ENCODE results near the gene RNF32. TPM values are rescaled to one million over a fixed set of nuclear protein-coding genes. Genes with fewer than 3 reads are reported as not detected.

RNF32 gene
- total RNA-seq, 2 experiments from 2014 or later: 1.4 to 2.6 TPM

GRCh38 chr7:156607332-156608172, 33.0 kb upstream of the RNF32 start:
- intact Hi-C loops (cut with micrococcal nuclease): no loop called here
- H3K27ac Mint-ChIP-seq: no peak overlapping the region
- H3K4me1 Mint-ChIP-seq (ENCODE audit: low read depth): peaks cover 8% of the 10 kb centered on the region
- H3K27me3 Mint-ChIP-seq: peaks cover 24% of the 10 kb centered on the region
- DNase-seq: no peak
- no peaks in the 10 kb centered on the region for H3K36me3 Mint-ChIP-seq
- no peak overlapping the region for H3K4me3 Mint-ChIP-seq
- POLR2A ChIA-PET: no interaction called here
- H3K9me3 Mint-ChIP-seq: no peaks in the 10 kb centered on the region
- CTCF ChIA-PET: no interaction called here

GRCh38 chr7:156608173-156608478, 32.4 kb upstream of the RNF32 start:
- no peak overlapping the region for H3K27ac Mint-ChIP-seq
- peaks cover 25% of the 10 kb centered on the region for H3K27me3 Mint-ChIP-seq
- DNase-seq: no peak
- intact Hi-C loops (cut with micrococcal nuclease): no loop called here
- H3K4me3 Mint-ChIP-seq: peak overlapping the region; percentile 39
- no peaks in the 10 kb centered on the region for H3K9me3 Mint-ChIP-seq
- H3K4me1 Mint-ChIP-seq (ENCODE audit: low read depth): peaks cover 14% of the 10 kb centered on the region
- ChIA-PET CTCF (no interaction called here), POLR2A (no interaction called here)
- no peaks in the 10 kb centered on the region for H3K36me3 Mint-ChIP-seq

GRCh38 chr7:156609010-156609877, 31.3 kb upstream of the RNF32 start:
- POLR2A ChIA-PET: no interaction called here
- Mint-ChIP-seq H3K27me3 (peaks cover 24% of the 10 kb centered on the region), H3K36me3 (no peaks in the 10 kb centered on the region), H3K4me3 (no peak overlapping the region), H3K27ac (no peak overlapping the region), H3K9me3 (no peaks in the 10 kb centered on the region), H3K4me1 (ENCODE audit: low read depth) (peaks cover 18% of the 10 kb centered on the region)
- intact Hi-C loops (cut with micrococcal nuclease): no loop called here
- DNase-seq: no peak
- CTCF ChIA-PET: no interaction called here

GRCh38 chr7:156610130-156610529, 30.4 kb upstream of the RNF32 start:
- POLR2A ChIA-PET: no interaction called here

GRCh38 chr7:156610601-156611000, 30.0 kb upstream of the RNF32 start:
- POLR2A ChIA-PET: no interaction called here
- peaks cover 19% of the 10 kb centered on the region for H3K27me3 Mint-ChIP-seq
- no peak overlapping the region for H3K4me3 Mint-ChIP-seq

More at GRCh38 chr7:156610130-156610529, 30.4 kb upstream of the RNF32 start:
- Mint-ChIP-seq H3K27ac (no peak overlapping the region), H3K9me3 (no peaks in the 10 kb centered on the region), H3K4me1 (ENCODE audit: low read depth) (peaks cover 21% of the 10 kb centered on the region), H3K27me3 (peaks cover 20% of the 10 kb centered on the region), H3K4me3 (no peak overlapping the region), H3K36me3 (no peaks in the 10 kb centered on the region)
- DNase-seq: no peak
- CTCF ChIA-PET: no interaction called here
- intact Hi-C loops (cut with micrococcal nuclease): no loop called here

GRCh38 chr7:156611014-156612010, 29.3 kb upstream of the RNF32 start:
- Mint-ChIP-seq H3K27me3 (peaks cover 23% of the 10 kb centered on the region), H3K36me3 (no peaks in the 10 kb centered on the region), H3K9me3 (no peaks in the 10 kb centered on the region), H3K27ac (no peak overlapping the region), H3K4me1 (ENCODE audit: low read depth) (peaks cover 21% of the 10 kb centered on the region), H3K4me3 (no peak overlapping the region)
- CTCF ChIA-PET: no interaction called here
- DNase-seq: no peak
- POLR2A ChIA-PET: no interaction called here
- intact Hi-C loops (cut with micrococcal nuclease): no loop called here

More at GRCh38 chr7:156610601-156611000, 30.0 kb upstream of the RNF32 start:
- no peak overlapping the region for H3K27ac Mint-ChIP-seq
- intact Hi-C loops (cut with micrococcal nuclease): no loop called here
- CTCF ChIA-PET: no interaction called here
- no peaks in the 10 kb centered on the region for H3K9me3 Mint-ChIP-seq
- no peaks in the 10 kb centered on the region for H3K36me3 Mint-ChIP-seq
- peaks cover 21% of the 10 kb centered on the region for H3K4me1 Mint-ChIP-seq (ENCODE audit: low read depth)
- DNase-seq: no peak

GRCh38 chr7:156612930-156613329, 27.6 kb upstream of the RNF32 start:
- POLR2A ChIA-PET: interaction anchor here (1.4 kb wide), 1 partner anchor 28 kb away, joined by 8 read pairs; the partner anchor contains the start of gene RNF32
- peak overlapping the region; percentile 10 for H3K27ac Mint-ChIP-seq

GRCh38 chr7:156614434-156615264, 25.9 kb upstream of the RNF32 start:
- no peak for DNase-seq
- Mint-ChIP-seq H3K4me1 (ENCODE audit: low read depth) (peaks cover 26% of the 10 kb centered on the region), H3K4me3 (no peak overlapping the region), H3K27me3 (peaks cover 31% of the 10 kb centered on the region), H3K27ac (no peak overlapping the region), H3K9me3 (no peaks in the 10 kb centered on the region), H3K36me3 (no peaks in the 10 kb centered on the region)
- intact Hi-C loops (cut with micrococcal nuclease): no loop called here
- ChIA-PET POLR2A (no interaction called here), CTCF (no interaction called here)

More at GRCh38 chr7:156612930-156613329, 27.6 kb upstream of the RNF32 start:
- CTCF ChIA-PET: no interaction called here
- no peak overlapping the region for H3K4me3 Mint-ChIP-seq
- H3K36me3 Mint-ChIP-seq: no peaks in the 10 kb centered on the region
- H3K4me1 Mint-ChIP-seq (ENCODE audit: low read depth): peaks cover 26% of the 10 kb centered on the region
- H3K9me3 Mint-ChIP-seq: no peaks in the 10 kb centered on the region
- peaks cover 32% of the 10 kb centered on the region for H3K27me3 Mint-ChIP-seq
- intact Hi-C loops (cut with micrococcal nuclease): loop anchor here (1.0 kb wide), 1 partner anchor 27 kb away; the partner anchor contains the start of gene RNF32
- peak; percentile 89 for DNase-seq

- peak; percentile 28 for DNase-seq
- intact Hi-C loops (cut with micrococcal nuclease): no loop called here
- Mint-ChIP-seq H3K27ac (no peak overlapping the region), H3K4me1 (ENCODE audit: low read depth) (peaks cover 26% of the 10 kb centered on the region), H3K27me3 (peaks cover 40% of the 10 kb centered on the region), H3K4me3 (peak overlapping the region; percentile 22), H3K9me3 (peaks cover 6% of the 10 kb centered on the region), H3K36me3 (no peaks in the 10 kb centered on the region)
- ChIA-PET CTCF (no interaction called here), POLR2A (no interaction called here)
Observed at GRCh38 chr7:156616269-156617202, 24.0 kb upstream of the RNF32 start.

GRCh38 chr7:156617215-156617614, 23.4 kb upstream of the RNF32 start:
- Mint-ChIP-seq H3K4me1 (ENCODE audit: low read depth) (peaks cover 21% of the 10 kb centered on the region), H3K4me3 (peak overlapping the region; percentile 22), H3K9me3 (peaks cover 6% of the 10 kb centered on the region)

More at GRCh38 chr7:156617215-156617614, 23.4 kb upstream of the RNF32 start:
- Mint-ChIP-seq H3K36me3 (no peaks in the 10 kb centered on the region), H3K27ac (no peak overlapping the region), H3K27me3 (peaks cover 40% of the 10 kb centered on the region)
- intact Hi-C loops (cut with micrococcal nuclease): no loop called here
- POLR2A ChIA-PET: no interaction called here
- CTCF ChIA-PET: no interaction called here
- no peak for DNase-seq

Measured in activated CD4-positive, alpha-beta memory T cell treated with anti-CD3 and anti-CD28 coated beads for 36 hours (primary cell).